Measurements from ENCODE around the gene BTBD17. TPM values are rescaled to one million over a fixed set of nuclear protein-coding genes. Genes with fewer than 3 reads are reported as not detected.
A peak's percentile ranks its signal among the peaks of the same experiment; 100 is the strongest.

Gene BTBD17
- total and polyA plus RNA-seq, 2 experiments from 2014 or later, result 1.9 to 5.0 TPM

DNA sequence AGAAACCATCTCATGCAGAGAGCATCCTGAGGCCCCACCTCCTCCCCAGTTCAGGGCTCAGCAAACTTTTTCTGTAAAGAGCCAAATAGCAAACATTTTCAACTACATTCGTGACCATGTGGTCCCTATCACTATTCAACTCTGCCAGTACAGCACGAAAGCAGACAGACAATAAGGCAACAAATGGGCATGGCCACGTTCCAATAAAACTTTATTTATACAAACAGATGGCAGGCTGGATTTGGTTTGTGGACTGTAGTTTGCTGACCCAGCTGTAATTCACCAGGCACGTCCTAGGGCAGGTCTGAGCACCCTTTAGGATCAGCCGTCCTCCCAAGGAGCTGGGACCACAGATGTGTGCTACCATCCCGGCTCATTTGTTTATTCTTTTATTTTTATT is 43.1 kb upstream of the BTBD17 start:
- H3K4me1 ChIP-seq (ENCODE audit: insufficient read depth), result peaks cover 14% of the 10 kb centered on the region
- Mint-ChIP-seq H3K9me3 (no peaks in the 10 kb centered on the region), H3K27me3 (ENCODE audit: insufficient read depth, low read depth, poor library complexity) (peaks cover 11% of the 10 kb centered on the region), H3K4me1 (peaks cover 16% of the 10 kb centered on the region), H3K36me3 (ENCODE audit: low read depth) (no peaks in the 10 kb centered on the region), H3K27ac (peak overlapping the region; percentile 27; the same call in 1 of the 2 replicates), H3K4me3 (peak overlapping the region; percentile 20; the same call in 2 of the 3 replicates)
- H3K27ac ChIP-seq (ENCODE audit: low read depth), result peak overlapping the region; percentile 78
- DNase-seq (ENCODE audit: low spot score), result no peak
- H3K27me3 ChIP-seq (ENCODE audit: insufficient read depth), result no peaks in the 10 kb centered on the region
- H3K4me2 ChIP-seq, result peak overlapping the region; percentile 75
- H3K79me2 ChIP-seq (replicated peaks; ENCODE audit: insufficient read depth), result no peaks in the 10 kb centered on the region
- H4K20me1 ChIP-seq (replicated peaks; ENCODE audit: insufficient read depth), result no peaks in the 10 kb centered on the region
- no peaks in the 10 kb centered on the region for H3K36me3 ChIP-seq (ENCODE audit: insufficient read depth)
- no peak; the same call in 2 of the 3 replicates for ATAC-seq
- H3K9me2 ChIP-seq (ENCODE audit: insufficient read depth), result no peaks in the 10 kb centered on the region
- peak overlapping the region; percentile 94 for H2AFZ ChIP-seq
- TF ChIP-seq EZH2phosphoT487 (IDR thresholded peaks at IDR 0.05; ENCODE audit: unreplicated experiment) (no peak), CREB1 (CRISPR knock-in tag; IDR thresholded peaks at IDR 0.05; ENCODE audit: low read depth) (no peak), NANOG (IDR thresholded peaks at IDR 0.05; ENCODE audit: borderline replicate concordance) (no peak), EZH2 (IDR thresholded peaks at IDR 0.05; ENCODE audit: low read depth, unreplicated experiment) (no peak), STAT1 (IDR thresholded peaks at IDR 0.05; ENCODE audit: unreplicated experiment) (no peak), JUNB (IDR thresholded peaks at IDR 0.05; ENCODE audit: unreplicated experiment) (no peak), POLR2AphosphoS5 (IDR thresholded peaks at IDR 0.05; ENCODE audit: low read depth) (no peak), ZNF331 (CRISPR knock-in tag; IDR thresholded peaks at IDR 0.05; ENCODE audit: low read depth) (no peak), ZNF114 (CRISPR knock-in tag; IDR thresholded peaks at IDR 0.05) (no peak)
- TF ChIP-seq, protein P1, sequence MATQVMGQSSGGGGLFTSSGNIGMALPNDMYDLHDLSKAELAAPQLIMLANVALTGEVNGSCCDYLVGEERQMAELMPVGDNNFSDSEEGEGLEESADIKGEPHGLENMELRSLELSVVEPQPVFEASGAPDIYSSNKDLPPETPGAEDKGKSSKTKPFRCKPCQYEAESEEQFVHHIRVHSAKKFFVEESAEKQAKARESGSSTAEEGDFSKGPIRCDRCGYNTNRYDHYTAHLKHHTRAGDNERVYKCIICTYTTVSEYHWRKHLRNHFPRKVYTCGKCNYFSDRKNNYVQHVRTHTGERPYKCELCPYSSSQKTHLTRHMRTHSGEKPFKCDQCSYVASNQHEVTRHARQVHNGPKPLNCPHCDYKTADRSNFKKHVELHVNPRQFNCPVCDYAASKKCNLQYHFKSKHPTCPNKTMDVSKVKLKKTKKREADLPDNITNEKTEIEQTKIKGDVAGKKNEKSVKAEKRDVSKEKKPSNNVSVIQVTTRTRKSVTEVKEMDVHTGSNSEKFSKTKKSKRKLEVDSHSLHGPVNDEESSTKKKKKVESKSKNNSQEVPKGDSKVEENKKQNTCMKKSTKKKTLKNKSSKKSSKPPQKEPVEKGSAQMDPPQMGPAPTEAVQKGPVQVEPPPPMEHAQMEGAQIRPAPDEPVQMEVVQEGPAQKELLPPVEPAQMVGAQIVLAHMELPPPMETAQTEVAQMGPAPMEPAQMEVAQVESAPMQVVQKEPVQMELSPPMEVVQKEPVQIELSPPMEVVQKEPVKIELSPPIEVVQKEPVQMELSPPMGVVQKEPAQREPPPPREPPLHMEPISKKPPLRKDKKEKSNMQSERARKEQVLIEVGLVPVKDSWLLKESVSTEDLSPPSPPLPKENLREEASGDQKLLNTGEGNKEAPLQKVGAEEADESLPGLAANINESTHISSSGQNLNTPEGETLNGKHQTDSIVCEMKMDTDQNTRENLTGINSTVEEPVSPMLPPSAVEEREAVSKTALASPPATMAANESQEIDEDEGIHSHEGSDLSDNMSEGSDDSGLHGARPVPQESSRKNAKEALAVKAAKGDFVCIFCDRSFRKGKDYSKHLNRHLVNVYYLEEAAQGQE (IDR thresholded peaks at IDR 0.05; ENCODE audit: unreplicated experiment), result no peak
- TF ChIP-seq, protein P2, sequence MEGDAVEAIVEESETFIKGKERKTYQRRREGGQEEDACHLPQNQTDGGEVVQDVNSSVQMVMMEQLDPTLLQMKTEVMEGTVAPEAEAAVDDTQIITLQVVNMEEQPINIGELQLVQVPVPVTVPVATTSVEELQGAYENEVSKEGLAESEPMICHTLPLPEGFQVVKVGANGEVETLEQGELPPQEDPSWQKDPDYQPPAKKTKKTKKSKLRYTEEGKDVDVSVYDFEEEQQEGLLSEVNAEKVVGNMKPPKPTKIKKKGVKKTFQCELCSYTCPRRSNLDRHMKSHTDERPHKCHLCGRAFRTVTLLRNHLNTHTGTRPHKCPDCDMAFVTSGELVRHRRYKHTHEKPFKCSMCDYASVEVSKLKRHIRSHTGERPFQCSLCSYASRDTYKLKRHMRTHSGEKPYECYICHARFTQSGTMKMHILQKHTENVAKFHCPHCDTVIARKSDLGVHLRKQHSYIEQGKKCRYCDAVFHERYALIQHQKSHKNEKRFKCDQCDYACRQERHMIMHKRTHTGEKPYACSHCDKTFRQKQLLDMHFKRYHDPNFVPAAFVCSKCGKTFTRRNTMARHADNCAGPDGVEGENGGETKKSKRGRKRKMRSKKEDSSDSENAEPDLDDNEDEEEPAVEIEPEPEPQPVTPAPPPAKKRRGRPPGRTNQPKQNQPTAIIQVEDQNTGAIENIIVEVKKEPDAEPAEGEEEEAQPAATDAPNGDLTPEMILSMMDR (conservative IDR thresholded peaks at IDR 0.05; ENCODE audit: low read depth in 2 of 2), result no peak
- TF ChIP-seq, protein P3, sequence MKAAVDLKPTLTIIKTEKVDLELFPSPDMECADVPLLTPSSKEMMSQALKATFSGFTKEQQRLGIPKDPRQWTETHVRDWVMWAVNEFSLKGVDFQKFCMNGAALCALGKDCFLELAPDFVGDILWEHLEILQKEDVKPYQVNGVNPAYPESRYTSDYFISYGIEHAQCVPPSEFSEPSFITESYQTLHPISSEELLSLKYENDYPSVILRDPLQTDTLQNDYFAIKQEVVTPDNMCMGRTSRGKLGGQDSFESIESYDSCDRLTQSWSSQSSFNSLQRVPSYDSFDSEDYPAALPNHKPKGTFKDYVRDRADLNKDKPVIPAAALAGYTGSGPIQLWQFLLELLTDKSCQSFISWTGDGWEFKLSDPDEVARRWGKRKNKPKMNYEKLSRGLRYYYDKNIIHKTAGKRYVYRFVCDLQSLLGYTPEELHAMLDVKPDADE (IDR thresholded peaks at IDR 0.05), result no peak
- TF ChIP-seq, protein P4, sequence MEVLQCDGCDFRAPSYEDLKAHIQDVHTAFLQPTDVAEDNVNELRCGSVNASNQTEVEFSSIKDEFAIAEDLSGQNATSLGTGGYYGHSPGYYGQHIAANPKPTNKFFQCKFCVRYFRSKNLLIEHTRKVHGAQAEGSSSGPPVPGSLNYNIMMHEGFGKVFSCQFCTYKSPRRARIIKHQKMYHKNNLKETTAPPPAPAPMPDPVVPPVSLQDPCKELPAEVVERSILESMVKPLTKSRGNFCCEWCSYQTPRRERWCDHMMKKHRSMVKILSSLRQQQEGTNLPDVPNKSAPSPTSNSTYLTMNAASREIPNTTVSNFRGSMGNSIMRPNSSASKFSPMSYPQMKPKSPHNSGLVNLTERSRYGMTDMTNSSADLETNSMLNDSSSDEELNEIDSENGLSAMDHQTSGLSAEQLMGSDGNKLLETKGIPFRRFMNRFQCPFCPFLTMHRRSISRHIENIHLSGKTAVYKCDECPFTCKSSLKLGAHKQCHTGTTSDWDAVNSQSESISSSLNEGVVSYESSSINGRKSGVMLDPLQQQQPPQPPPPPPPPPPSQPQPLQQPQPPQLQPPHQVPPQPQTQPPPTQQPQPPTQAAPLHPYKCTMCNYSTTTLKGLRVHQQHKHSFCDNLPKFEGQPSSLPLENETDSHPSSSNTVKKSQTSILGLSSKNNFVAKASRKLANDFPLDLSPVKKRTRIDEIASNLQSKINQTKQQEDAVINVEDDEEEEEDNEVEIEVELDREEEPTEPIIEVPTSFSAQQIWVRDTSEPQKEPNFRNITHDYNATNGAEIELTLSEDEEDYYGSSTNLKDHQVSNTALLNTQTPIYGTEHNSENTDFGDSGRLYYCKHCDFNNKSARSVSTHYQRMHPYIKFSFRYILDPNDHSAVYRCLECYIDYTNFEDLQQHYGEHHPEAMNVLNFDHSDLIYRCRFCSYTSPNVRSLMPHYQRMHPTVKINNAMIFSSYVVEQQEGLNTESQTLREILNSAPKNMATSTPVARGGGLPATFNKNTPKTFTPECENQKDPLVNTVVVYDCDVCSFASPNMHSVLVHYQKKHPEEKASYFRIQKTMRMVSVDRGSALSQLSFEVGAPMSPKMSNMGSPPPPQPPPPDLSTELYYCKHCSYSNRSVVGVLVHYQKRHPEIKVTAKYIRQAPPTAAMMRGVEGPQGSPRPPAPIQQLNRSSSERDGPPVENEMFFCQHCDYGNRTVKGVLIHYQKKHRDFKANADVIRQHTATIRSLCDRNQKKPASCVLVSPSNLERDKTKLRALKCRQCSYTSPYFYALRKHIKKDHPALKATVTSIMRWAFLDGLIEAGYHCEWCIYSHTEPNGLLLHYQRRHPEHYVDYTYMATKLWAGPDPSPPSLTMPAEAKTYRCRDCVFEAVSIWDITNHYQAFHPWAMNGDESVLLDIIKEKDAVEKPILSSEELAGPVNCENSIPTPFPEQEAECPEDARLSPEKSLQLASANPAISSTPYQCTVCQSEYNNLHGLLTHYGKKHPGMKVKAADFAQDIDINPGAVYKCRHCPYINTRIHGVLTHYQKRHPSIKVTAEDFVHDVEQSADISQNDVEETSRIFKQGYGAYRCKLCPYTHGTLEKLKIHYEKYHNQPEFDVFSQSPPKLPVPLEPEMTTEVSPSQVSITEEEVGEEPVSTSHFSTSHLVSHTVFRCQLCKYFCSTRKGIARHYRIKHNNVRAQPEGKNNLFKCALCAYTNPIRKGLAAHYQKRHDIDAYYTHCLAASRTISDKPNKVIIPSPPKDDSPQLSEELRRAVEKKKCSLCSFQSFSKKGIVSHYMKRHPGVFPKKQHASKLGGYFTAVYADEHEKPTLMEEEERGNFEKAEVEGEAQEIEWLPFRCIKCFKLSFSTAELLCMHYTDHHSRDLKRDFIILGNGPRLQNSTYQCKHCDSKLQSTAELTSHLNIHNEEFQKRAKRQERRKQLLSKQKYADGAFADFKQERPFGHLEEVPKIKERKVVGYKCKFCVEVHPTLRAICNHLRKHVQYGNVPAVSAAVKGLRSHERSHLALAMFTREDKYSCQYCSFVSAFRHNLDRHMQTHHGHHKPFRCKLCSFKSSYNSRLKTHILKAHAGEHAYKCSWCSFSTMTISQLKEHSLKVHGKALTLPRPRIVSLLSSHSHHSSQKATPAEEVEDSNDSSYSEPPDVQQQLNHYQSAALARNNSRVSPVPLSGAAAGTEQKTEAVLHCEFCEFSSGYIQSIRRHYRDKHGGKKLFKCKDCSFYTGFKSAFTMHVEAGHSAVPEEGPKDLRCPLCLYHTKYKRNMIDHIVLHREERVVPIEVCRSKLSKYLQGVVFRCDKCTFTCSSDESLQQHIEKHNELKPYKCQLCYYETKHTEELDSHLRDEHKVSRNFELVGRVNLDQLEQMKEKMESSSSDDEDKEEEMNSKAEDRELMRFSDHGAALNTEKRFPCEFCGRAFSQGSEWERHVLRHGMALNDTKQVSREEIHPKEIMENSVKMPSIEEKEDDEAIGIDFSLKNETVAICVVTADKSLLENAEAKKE (CRISPR knock-in tag; IDR thresholded peaks at IDR 0.05), result no peak
- H3K4me3 ChIP-seq, result peak overlapping the region; percentile 41
- H3F3A ChIP-seq (replicated peaks; ENCODE audit: low read depth), result 0 out of 2 replicates have a peak, but pooled peaks cover 4% of the 10 kb centered on the region

All from GM23338 (cell line).